Lung (tissue), 12 donors: ENCODE measurements around the gene IDE. TPM values are rescaled to one million over a fixed set of nuclear protein-coding genes. Genes with fewer than 3 reads are reported as not detected.

Source experiments
- ATAC-seq: fragments of 200-7000 bp; cut with Tn5 transposase; one replicate; pipeline ENCODE4 v1.9.1; 2020; ENCODE audit warnings: moderate number of reproducible peaks; ENCODE audit not compliant: insufficient read depth, low FRiP score
- DNase-seq, 3 donors: peaks; one replicate each; pipeline ENCODE4 v3.0.0-alpha.2; 2013 to 2017
- H3K27ac ChIP-seq, 2 donors: one replicate each; pipeline ENCODE4 v1.5.1; 2013; ENCODE audit warnings: mild to moderate bottlenecking in 2 of 2, moderate library complexity in 2 of 2, control low read depth in 1 of 2, inconsistent platforms in 1 of 2, low read depth in 1 of 2, low read length in 1 of 2
- H3K27me3 ChIP-seq, 3 donors: one replicate each; pipeline ENCODE4 v1.5.1; 2013; ENCODE audit warnings: low read length in 2 of 3; ENCODE audit not compliant: control insufficient read depth in 3 of 3, insufficient read depth in 3 of 3
- H3K36me3 ChIP-seq, 4 donors: one replicate each; pipeline ENCODE4 v1.5.1; 2013; ENCODE audit warnings: low read length in 4 of 4, mild to moderate bottlenecking in 1 of 4, moderate library complexity in 1 of 4; ENCODE audit not compliant: control insufficient read depth in 4 of 4, insufficient read depth in 4 of 4
- H3K4me1 ChIP-seq, 5 donors: one replicate each; pipeline ENCODE4 v1.5.1; 2013; ENCODE audit warnings: low read length in 5 of 5, mild to moderate bottlenecking in 2 of 5, moderate library complexity in 1 of 5; ENCODE audit not compliant: control insufficient read depth in 5 of 5, insufficient read depth in 5 of 5
- H3K4me3 ChIP-seq: one replicate; pipeline ENCODE4 v1.5.1; 2013; ENCODE audit warnings: mild to moderate bottlenecking, control low read depth, moderate library complexity
- H3K9ac ChIP-seq, 2 donors: one replicate each; pipeline ENCODE4 v1.5.1; 2013; ENCODE audit warnings: low read length in 2 of 2, control low read depth in 1 of 2; ENCODE audit not compliant: insufficient read depth in 1 of 2
- H3K9me3 ChIP-seq, 4 donors: one replicate each; pipeline ENCODE4 v1.5.1; 2013; ENCODE audit warnings: low read length in 3 of 4, mild to moderate bottlenecking in 1 of 4, moderate library complexity in 1 of 4; ENCODE audit not compliant: control insufficient read depth in 4 of 4, insufficient read depth in 3 of 4
- WGBS, 2 donors: extraction: QIAGEN DNeasy Blood & Tissue Kit; methylation state at CpG; one replicate each; pipeline ENCODE4 v1.1.7; 2013; 5-methylcytosine and 5-hydroxymethylcytosine counted together
- polyA plus RNA-seq, 2 donors: library from polyadenylated mRNA; stranded (reverse); fragments of 200-250 nt; gene quantifications; one replicate each; pipeline ENCODE4 v1.2.1, GENCODE V29; 2013
- total RNA-seq, 2 donors: library from RNA; depleted of rRNA in 1 of 2; stranded (reverse); fragments of >200 nt in 1 of 2; gene quantifications; one replicate each; pipeline ENCODE4 v1.2.1, GENCODE V29; 2014 to 2021
- TF ChIP-seq, protein P1 (sequence below): IDR thresholded peaks from 2 replicates; pipeline ENCODE4 v1.5.1; 2012; ENCODE audit warnings: mild to moderate bottlenecking; ENCODE audit errors: control extremely low read depth, extremely low read depth
- donor health status: control.
- donor health status: control.
- donor health status: Bipolar disorder and iron deficiency.
- donor health status: healthy.
- donor health status: DM: yes; HTN: yes; CAD: no.

The IDE gene
- total and polyA plus RNA-seq, 4 donors, result 9.1 to 39.2 (median 21.0) TPM

DNA sequence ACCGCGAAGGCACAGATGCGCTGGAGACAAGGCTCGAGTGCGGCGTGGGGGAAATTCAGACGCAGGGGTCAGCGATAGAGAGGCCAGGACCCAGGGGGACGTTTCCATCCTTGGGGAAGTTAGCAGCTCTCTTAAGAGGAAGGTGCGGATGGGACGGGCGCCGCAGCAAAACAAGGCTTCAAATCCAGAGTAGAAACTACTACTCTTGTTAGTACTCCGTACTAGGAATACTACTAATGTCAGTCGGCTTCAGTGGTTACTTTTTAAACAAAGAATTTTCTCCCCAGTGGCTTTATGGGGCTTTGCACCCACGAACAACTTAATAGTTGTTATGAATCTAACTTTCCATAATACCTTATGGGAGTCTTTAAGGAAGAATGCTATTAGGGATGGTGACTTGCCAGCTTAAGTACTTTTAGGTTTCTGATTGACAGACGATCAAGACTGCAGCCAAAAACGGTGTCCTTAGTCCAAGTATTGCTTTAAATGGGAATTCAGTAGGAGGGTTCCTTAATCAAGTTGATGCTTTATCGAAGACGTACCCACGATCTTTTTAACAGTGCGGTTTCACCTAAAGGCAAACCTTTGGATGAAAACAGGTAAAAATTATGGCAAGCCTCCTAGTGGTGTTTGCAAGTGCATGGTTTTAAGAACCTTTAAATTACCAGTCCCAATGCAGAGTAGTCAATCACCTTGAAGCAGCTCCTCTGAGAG is 812 bp upstream of the IDE start:
- H3K4me3 ChIP-seq, result peak overlapping the region; percentile 81
- H3K9ac ChIP-seq, result peak overlapping the region in 1 of 2 donors; percentile 75
- TF ChIP-seq, protein P1, sequence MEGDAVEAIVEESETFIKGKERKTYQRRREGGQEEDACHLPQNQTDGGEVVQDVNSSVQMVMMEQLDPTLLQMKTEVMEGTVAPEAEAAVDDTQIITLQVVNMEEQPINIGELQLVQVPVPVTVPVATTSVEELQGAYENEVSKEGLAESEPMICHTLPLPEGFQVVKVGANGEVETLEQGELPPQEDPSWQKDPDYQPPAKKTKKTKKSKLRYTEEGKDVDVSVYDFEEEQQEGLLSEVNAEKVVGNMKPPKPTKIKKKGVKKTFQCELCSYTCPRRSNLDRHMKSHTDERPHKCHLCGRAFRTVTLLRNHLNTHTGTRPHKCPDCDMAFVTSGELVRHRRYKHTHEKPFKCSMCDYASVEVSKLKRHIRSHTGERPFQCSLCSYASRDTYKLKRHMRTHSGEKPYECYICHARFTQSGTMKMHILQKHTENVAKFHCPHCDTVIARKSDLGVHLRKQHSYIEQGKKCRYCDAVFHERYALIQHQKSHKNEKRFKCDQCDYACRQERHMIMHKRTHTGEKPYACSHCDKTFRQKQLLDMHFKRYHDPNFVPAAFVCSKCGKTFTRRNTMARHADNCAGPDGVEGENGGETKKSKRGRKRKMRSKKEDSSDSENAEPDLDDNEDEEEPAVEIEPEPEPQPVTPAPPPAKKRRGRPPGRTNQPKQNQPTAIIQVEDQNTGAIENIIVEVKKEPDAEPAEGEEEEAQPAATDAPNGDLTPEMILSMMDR, result no peak
- DNase-seq, result peak in 1 of 3 donors; percentile 39
- H3K27ac ChIP-seq, result peak overlapping the region; percentile 94 to 97
- no peaks in the 10 kb centered on the region for H3K27me3 ChIP-seq
- no peaks in the 10 kb centered on the region for H3K9me3 ChIP-seq
- H3K4me1 ChIP-seq, result peaks cover 3 to 12% (median 9%) of the 10 kb centered on the region in 5 donors
- 6 to 10% methylated on average over 22 of the region's 22 CpGs for WGBS, 2 donors
- ATAC-seq, result no peak
- peaks cover 0 to 3% (median 0%) of the 10 kb centered on the region in 4 donors for H3K36me3 ChIP-seq

DNA sequence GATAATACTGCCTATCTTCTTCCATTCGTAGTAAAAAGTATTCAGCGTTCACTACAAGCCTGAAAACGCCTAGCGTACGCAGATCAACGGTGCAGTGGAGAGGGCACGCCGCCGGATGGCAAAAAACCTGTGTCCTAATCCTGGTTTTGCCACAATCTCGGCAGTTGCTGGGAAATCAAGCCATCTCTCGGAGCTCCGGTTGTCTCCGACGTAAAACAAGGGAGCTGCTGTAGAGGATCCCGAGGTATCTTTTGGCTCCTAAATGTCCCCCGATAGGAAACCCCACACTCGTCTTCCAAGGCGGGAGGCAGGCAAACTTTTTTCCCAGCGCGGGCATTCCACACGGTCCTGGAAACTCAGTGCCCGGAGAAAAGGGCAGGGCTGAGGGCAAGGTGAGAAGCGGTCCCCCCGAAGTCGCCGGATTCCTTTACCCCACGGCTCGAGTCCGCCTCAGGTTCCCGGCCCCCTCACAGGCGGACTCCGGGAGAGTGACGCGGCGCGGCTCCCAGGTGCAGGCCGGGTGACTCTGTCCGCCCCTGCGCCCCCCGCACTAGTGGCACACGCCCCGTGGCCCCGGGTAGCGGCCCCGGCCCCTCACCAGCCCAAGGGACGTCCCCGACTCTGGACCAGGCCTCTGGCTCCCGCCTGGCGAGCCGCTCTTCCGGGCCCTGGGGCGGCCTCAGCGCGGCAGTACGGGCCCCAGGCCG is 649 bp downstream of the IDE start:
- Histone ChIP-seq H3K9ac (peak overlapping the region; percentile 68 to 88), H3K36me3 (peaks cover 0 to 3% (median 0%) of the 10 kb centered on the region in 4 donors), H3K9me3 (no peaks in the 10 kb centered on the region), H3K4me1 (peaks cover 3 to 12% (median 9%) of the 10 kb centered on the region in 5 donors), H3K27ac (peak overlapping the region; percentile 94 to 97), H3K4me3 (peak overlapping the region; percentile 81), H3K27me3 (no peaks in the 10 kb centered on the region)
- DNase-seq, result peak; percentile 35 to 46 (median 40)
- ATAC-seq, result peak; percentile 14
- TF ChIP-seq, protein P1, result no peak
- 0 to 1% methylated on average over 49 to 56 of the region's 56 CpGs for WGBS, 2 donors

DNA sequence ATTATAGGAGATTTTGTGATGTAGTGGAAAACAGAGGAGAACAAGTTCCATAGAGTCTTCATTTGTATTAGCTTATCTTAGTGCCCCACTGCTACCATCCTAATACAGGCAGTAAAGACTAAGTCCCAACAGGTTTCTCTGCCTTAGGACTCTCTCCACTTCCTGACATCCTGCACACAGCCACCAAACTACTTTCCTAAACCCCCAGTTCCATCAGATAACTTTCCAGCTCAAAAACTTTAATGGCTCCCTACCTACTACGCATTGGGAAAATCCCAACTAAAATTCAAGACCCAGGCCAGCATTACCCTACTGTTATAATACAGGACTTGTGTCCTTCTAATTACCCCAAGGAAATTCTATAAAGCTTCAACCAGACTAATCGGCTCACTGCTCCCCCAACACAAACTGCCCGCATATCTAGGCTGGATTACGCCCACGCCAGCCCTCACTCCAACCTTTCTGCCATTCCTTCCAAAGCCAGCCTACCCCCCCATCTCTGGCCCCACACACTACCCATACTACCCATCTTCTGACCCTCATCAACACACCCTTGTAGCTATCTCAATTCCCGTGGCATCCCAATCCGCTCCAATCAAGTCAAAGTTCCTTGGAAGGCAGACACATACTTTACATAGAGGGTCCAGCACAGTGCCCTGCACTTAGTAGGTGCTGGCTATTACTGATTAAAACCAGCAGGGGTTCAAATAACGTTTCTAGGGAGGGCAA is 1.4 kb downstream of the IDE start:
- H3K9ac ChIP-seq, result peak overlapping the region in 1 of 2 donors; percentile 88
- peak overlapping the region; percentile 81 for H3K4me3 ChIP-seq
- no peak for DNase-seq
- no peaks in the 10 kb centered on the region for H3K27me3 ChIP-seq
- peaks cover 3 to 12% (median 9%) of the 10 kb centered on the region in 5 donors for H3K4me1 ChIP-seq
- peak overlapping the region in 1 of 2 donors; percentile 97 for H3K27ac ChIP-seq
- ATAC-seq, result no peak
- no peaks in the 10 kb centered on the region for H3K9me3 ChIP-seq
- H3K36me3 ChIP-seq, result peaks cover 0 to 3% (median 0%) of the 10 kb centered on the region in 4 donors
- TF ChIP-seq, protein P1, result no peak
- 69 to 76% methylated on average over 8 of the region's 8 CpGs for WGBS, 2 donors
